HG02981 (cell line): ENCODE results near the gene DHX9.

ENCODE experiments used
- ATAC-seq: cut with Tn5 transposase; IDR thresholded peaks from one replicate; pipeline ENCODE4 v1.9.1; 2021; ENCODE audit warnings: mild to moderate bottlenecking, moderate library complexity; ENCODE audit not compliant: unreplicated experiment

Gene DHX9

DNA sequence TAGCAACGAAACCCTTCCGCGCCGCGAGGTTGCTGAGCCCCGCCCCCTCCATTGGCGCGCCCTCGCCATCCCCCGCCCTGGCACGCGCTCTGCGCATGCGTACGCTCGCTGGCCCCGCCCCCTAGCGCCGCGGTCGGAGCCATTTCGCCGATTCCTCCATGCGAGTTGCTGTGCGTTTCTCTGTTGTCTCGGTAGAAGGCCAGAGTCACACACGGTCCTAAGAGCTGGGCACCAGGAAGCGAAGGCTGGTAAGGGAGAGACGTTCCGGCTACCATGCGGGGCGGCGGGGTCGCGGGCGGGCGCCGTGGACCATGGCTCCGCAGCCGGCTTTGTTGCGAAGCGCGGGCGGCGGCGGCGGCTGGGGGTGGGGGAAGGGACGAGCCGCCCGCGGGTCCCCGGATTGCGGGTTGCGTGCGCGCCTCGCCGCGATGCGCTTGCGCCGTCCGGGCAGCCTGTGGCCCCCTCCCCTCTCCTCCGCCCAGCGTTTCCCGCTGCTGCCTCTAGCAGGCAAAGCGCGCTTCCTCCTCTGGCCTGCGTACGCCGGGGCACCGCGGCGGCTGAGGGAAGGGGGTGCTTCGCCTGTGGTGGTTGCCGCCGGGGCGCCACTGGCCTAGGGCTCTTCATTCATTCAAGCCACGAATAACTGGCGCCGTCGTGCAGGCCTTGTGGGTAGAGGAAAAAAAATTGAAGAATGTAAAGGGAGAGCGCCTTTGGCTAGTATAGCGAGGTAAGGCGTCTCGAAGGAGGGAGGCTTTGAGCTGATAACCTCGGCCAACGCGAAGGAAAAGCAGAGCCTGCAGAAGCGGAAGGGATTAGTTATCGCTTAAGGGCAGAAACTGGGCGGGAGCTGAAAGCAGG is at the start of gene DHX9:
Gene DHX9, plus strand, starts transcription at position 139 of the 858 bp plus-strand sequence. CDS start 3,220 bp downstream, outside the sequence.
- peak; percentile 70 for ATAC-seq

DNA sequence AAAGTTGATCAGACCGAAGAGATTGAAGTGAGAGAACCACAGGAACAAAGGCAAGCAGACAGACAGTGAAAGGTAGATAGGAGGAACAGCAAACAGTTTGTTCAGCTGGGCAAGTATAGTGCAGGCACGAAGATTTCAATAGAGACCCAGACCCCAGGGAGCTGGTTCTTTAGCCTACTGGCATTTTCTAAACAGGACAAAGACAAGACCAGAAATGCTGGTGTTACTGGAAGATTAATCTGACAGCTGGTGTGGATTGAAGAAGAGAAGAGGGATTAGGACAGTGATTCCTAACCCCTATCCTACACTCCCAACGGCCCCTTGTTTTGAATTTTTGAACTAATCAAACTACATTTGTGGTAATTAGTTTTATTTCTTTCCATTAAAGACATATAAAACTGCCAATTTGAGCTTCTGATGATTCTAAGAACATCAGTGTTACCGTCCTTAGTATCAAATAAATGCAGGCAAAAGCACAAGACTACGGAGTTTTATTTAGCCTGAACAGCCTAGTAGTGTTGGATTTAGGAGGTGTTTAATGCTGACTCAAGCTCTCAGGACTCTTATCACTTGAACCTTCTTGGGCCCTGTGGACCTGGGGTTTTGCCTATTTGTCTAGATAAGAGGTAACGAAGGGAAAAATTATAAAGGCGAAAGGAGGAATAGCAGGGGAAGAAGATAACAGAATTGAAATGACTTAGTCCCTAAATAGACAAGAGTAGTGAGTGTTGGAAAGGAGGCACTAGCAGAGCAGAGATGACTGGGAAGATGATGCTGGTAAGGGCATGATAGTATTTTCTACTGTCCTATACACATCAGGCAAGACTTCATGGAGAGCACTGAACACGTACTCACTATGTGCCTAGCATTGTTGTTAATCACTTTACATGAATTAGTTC is 47.6 kb upstream of the DHX9 start:
- ATAC-seq: no peak

DNA sequence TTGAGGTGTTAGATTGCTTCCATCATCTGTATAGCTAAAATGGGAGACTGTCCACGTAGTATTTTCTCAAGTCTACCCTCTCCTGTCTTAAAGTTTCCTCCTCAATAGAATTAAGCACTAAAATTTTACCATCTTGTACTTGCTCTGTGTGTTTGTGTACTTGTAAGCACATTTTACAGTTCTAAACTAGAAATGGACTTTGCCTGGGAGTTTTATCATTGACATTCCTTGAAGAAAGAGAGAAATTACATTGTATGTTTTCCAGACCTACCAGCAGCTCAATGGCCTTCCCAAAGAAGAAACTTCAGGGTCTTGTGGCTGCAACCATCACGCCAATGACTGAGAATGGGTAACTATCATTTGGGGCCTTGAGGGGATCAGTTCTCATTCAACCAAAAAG is 45.1 kb upstream of the DHX9 start:
- ATAC-seq: no peak

DNA sequence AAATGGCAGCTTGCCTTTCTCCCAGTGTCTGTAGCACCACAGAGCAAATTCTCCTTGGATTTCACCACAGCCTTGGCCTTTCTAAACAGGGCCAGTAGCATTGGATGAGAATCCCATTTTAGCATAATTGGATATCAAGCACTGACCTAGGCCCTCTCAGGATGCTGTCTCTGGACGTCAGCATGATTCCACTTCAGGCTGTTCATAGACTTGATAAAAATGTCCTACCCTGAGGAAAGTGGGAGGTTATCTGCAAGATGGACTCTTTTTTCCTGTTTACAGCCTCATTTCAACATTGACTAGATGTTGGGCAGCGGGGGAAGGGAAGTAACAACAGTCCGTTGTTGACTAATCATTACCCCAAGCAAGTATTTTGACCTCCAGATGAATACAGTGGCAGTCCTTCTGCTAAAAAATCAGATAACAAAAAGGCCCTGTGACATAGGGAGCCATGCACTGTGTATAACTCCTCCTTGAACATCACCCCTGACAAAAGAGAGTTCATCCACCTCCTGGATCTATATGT is 44.4 kb upstream of the DHX9 start:
- no peak for ATAC-seq

DNA sequence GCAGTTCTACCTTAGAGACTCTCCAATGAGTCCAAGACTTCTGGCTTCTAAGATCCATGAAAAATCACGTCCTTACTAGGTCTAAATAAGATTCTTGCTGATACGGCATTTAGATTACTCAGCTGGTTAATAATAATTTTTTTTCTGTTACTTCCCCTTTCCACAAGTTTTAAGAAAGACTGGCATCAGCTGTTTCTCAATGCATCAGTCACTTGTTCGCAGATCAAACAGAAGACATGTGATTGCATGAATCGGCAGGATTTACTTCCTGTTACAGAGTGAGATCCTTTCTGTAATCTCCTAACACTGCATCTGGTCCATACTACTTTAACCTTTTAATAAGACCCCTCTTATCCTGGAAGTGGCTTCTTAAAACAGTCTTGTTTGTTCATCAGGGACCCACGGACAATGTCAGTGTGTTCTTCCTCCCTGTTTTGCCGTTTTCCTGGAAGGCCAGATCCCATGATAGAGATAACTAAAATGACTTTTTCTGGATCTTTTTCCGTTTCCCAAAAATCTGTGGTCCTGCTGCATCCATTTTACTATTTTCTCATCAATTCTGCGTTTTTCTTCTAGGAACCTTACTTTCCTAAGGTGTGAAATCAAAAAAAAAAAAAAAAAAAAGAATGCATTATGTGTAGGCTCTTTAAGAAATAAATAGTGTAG is 43.5 kb upstream of the DHX9 start:
- no peak for ATAC-seq

DNA sequence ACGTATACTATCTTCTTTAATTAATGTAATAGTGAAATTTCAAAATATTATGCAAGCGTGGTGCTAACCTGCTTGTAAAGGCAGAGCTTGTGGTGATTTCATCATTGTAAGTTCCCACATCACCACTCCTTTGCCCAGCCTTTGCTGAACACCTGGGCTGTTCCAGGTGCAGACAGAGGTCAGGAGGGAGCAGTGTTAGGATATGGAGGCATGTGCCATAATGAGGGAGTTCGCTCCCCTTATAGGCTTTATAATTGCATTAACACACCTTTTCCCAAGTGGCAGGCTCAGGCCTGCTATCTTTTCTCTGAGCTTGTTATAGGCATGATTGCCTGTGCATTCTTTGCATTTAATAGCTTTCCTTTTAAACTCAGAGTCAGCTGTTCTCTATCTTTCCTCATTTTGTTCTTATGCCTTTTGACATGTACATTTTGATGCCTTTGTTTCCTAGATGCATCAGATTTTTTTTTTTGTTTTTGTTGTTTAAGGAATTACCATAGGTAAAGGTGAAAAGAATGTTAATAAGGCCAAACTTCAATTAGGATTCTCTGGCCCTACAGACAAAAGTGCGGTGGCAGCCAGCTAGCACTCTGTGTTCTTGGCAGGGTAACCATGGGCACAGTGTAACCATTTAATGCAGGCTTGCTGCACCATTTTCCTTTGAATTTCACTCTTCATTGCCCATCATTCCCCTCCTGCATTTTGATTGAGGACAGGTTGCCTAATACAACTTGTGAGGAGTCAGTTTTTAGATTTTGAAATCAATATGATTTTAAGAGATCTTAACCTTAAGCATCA is 36.9 kb upstream of the DHX9 start:
- ATAC-seq: no peak

DNA sequence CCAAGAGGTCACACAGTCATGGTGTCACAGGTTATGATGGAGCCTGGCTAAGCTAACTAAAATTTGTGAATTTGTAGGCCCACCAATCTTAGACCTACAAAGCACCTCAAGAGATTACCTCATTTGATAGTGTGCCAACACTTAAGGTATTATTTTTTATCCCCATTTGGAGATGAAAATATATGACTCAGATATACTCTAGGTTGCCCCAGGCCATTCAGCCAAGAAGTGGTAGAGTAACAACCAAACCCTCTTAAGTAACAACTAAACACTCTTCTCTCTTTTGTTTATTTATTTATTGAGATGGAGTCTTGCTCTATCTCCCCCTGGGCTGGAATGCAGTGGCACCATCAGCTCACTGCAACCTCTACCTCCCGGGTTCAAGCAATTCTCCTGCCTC is 35.3 kb upstream of the DHX9 start:
- no peak for ATAC-seq

DNA sequence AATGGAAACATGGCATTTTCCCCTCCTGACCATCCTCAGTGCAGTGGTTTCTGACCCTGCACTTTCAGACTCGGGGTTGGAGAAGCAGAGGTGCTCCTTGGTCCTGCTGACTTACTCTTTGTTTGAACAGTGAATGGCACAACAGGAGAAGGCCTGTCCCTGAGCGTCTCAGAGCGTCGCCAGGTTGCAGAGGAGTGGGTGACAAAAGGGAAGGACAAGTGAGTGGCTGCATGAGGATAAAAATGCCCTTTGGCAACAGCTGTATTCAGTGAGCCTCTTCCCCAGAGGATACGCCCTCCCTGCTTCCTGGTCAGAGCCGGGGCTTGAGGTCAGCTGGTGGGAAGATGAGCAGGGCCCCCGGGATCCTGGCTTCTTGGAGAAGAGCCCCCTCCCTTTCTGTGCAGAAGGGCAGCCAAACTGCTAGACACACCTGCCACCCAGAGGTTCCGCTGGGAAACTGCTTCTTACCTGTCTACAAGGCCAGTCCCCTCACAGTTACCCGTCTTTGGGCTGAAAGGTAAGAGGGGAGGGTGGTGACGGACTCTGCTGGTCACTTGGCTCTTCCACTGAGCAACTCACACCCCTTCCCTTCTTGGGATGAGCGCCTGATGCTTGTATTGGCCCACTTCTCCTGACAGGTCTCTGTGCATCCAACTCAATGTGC is 33.0 kb upstream of the DHX9 start:
- ATAC-seq: no peak

DNA sequence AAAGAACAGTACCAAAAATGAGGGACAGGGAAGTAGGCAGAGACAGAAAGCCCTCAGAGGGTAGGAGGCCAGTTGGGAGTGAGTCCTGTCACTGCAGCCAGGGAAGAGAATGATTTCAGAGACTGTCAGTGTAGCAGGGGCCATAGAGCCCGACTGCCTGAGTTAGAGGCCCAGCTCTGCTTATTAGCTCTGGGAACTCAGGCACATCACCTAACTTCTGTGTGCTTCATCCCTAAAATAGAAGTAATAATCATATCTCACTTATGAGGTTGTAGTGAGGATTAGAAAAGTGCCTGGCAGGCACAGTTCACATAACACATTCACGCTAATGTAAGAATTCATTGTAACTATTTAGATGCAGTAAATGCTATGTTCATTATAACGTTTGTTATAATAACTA is 31.2 kb upstream of the DHX9 start:
- ATAC-seq: no peak

DNA sequence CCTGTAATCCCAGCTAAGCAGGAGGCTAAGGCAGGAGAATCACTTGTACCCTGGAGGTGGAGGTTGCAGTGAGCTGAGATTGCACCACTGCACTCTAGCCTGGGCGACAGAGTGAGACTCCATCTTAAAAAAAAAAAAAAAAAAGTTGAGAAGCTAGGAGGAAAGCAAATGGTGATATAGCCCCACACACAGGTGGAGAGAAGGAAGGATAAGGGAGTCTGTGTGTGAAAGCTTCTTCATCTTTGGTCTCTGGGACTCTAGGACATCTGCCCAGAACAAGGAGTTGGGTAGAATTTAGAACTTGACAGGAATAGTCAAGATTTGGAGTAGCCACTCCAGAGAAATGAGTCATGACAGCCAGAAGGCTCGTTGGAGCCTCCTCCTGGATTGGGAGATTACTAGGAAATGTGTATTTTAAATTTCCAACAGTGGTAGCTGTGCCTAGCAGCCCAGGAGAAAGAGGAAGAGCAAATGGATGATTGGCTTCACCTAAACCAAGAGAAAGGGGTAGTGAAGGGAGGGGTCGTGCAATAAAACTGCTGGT is 29.7 kb upstream of the DHX9 start:
- ATAC-seq: no peak

DNA sequence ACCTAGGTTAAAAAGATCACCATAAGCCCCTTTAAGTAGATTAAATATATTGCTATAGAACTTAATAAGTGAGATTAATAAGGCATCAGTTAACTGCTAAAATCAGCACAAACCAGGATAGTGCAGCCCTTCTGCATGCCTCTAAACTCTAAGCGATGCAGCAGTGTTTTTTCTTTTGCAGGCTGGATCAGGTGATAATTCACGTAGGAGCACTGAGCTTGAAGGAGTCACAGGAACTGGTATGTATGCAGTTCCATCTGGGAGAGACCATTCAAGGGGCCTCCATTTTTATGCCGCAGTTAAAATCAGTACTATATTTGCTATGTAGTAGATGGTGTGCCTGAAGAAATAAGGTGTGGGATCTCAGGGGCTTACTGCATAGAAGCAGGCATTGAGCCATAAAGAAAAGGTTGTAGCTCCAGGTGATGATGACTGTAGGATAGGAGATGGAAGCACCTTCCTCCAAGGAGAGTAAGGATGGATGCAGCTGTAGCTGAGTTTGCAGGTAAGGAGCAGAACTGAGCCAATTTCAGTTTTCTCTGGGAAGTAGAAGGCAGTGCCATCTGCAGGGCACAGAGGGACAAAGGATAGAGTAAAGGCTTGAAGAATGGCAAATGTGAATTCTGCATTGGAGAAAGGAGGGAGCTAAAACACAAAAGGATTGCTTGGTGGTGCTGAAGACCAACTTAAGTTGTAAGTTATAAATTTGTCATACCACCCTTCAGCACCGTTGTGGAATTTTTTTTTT is 27.0 kb upstream of the DHX9 start:
- no peak for ATAC-seq

DNA sequence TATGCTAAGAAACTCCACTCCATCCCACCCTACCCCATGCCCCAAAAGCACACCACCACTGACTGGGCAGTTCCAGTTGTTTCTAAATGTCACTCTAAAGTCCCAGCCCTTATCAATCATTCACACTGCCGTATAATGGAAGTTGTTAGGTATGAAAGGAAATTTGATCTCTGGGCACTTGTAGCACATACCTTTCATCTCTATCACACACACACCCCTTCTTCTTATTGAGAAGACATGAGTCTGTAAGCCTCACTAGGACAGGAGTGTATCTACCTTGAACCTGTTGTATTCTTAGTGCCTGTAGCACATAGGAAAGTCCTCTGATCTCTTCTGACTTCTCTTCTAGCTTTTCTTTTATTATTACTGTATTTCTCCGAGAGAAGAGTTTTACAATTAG is 22.3 kb upstream of the DHX9 start:
- ATAC-seq: no peak

DNA sequence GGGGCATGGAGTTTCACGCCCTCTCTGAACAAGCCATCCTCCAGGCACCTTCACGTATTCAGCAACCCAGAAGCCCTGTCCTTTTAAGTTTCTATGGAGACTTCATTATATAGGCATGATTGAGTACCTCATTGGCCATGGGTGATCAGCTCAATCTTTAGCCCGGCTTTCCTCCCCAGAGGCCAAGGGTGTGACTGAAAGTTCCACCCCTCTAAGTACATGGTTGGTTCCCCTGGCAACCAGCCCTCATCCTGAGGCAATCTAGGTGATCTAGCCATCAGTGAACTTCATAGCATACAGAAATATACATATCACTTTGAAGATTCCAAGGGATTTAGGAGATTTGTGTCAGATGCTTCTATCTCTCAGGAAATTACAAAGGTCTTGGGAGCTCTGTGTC is 21.3 kb upstream of the DHX9 start:
- ATAC-seq: no peak

DNA sequence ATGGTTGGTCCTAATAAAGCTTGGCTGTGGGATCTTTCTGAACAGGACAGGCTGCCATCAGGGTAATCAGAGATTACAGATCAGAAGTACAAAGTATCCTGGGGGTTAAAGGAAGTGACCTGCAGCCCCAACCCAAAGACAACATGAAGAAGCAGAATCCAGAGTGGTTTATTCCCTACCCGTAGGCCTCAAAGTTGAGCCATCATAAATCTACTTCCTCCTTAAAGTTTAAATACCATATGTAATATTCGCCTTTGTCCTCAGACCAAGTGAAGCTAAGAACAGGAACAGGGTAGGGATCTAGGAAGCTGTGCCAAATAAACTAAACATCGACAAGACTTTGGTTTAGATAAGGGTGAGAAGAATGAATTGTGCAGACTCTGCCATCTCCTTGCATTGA is 15.9 kb upstream of the DHX9 start:
- no peak for ATAC-seq

DNA sequence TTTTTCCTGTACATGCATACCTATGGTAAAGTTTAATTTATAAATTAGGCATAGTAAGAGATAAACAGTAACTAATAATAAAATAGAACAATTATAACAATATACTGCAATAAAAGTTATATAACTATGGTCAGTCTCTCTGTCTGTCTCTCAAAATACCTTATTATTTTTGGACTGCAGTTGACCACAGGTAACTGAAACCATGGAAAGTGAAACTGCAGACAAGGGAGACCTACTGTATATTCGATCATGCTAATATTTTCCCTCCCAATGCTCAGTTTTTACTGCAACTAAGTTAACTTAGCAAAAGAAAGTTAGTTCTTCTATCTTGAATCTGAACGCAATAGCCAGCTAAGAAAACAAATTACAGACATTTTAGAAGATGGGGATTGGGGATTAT is 12.3 kb upstream of the DHX9 start:
- ATAC-seq: no peak

DNA sequence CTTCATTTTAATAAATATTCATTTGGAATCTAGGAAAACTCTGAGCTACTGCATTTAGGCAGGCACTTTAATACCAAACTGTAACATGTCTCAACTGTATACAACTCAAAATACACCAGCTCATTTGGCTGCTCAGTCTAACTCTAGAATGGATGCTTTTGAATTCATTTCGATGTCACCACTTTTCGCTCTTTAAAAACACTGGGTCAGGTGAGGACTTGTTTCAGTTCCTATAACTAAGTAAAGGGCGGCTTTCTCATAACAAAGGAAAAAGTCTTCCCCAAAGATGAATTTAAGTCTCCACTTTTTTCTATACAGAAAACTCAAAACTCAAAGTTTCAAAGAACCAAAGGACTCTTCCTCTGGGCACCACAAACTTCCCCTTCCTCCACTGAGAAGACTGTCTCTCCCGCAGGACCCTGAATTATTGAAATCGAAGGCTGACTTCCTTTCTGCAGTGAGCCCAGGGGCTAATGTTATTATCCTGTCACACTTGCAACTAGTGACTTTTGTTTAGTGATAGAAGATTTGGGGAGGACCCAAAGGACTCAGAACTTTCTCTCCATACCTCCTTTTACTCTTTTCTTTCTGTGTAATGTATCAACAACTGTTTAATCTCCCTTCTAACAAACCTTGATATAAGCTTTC is 9.7 kb upstream of the DHX9 start:
- peak; percentile 72 for ATAC-seq

DNA sequence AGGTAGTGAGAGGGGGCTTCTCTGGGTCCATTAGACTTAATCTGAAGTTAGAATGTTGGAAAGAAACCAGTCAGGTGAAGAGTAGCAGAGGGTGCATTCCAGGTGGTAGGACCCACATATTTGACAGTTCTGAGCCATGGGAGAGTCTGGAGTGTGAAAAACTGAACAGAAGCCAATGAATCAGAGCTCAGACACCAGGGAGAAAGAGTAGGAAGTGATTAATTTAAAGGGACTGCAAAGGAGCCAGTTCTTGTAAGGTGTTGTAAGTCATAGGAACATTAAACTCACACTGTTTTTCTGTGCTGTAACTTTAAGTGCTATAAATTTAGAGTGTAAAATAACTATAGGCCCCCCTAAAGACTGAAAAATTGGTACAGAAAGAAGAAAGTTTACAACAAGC is 5.9 kb upstream of the DHX9 start:
- no peak for ATAC-seq

DNA sequence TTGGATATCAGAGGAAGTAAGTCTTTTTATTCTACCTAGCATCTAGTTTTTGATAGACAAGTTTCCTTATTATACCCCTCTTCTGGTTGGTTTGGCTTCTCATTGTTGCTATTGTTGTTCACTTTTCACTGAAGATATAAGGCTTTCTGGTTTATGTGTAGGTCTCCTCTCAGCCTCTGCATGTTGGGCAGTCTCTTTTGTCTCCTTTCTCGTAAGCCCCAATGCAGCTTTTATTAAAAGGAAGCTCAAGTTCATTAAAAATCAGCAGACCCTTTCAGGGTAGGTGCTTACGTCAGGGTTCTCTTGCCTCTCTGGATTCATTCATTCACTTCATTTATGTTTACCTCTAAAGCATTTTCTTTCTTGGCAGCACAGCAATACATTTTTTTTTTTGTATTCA is 4.8 kb upstream of the DHX9 start:
- ATAC-seq: no peak
